ENCODE results near the gene GLRX3.
A peak's percentile ranks its signal among the peaks of the same experiment; 100 is the strongest.

The GLRX3 gene

GRCh38 chr10:130138479-130138866 lies 2.3 kb downstream of the GLRX3 start:
- DNase-seq, result no peak

DNA sequence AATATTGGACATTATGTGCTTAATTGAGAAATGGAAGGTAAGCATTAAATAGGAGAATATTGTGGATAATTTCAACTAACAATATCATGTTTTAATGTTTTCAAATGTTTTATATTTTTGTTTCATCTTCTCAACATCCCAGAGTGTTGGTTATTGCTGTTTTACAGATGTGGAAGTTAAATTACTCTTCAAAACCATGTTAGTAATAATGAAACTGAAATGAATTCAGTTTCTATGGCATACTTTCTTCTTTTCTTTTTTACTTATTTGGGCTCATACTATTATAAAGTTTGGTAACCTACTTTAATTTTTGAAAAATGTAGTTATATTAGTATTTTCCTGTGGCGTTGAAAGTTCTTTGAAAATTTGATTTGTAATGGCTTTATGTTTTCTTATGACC lies 4.2 kb downstream of the GLRX3 start:
- no peak for DNase-seq

DNA sequence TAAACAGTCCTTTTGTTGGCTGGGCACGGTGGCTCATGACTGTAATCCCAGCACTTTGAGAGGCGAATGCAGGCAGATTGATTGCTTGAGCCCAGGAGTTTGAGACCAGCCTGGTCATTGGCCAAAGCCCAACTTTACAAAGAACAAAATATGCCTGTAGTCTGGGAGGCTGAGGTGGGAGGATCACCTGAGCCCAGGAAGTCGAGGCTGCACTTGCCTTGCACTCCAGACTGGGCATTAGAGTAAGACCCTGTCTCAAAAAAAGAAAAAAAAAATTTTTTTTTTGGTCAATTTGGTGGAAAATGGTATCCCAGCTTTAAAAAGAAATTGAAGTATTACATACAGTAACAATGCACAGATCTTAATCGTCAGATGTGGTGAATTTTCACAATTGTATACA lies 4.8 kb downstream of the GLRX3 start:
- no peak for DNase-seq

GRCh38 chr10:130141460-130141859 lies 5.3 kb downstream of the GLRX3 start:
- no peak for DNase-seq

DNA sequence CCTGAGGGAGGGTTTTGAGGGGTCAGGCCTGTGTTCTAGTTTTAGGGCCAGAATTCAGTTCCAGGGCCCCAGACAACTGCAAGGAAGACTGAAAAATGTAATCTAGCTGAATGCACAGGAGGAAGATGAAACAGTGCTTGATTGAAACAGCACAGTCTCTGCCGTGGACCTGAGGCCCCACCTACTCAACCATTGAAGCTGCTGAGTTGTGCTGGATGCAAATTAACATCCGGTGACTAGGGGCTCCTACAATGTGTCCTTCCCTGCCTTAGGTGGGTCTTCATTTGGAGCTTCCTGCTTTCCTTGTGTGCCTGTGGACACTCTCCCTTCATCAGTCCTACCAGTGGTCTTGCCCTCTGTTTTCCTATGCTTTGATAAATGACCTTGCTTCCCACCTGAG lies 5.7 kb downstream of the GLRX3 start:
- DNase-seq, result no peak

DNA sequence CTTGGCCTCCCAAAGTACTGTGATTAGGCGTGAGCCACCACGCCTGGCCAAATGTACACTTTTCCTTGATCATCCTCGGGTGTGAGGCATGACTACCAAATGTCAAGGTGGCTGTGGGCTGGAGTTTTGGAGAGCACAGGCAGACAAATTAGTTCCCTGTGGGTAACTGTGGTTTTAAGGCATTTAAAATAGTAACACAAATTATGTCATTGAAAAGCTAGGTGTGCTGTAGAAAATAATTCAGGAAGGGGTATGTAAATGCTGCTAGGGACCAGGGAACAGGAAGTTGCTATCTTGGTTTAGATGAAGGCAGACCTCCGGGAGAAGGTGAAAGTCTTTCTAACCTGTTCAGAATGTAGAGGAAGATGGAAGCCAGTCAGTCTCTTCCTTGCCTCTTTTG lies 9.9 kb downstream of the GLRX3 start:
- no peak for DNase-seq

DNA sequence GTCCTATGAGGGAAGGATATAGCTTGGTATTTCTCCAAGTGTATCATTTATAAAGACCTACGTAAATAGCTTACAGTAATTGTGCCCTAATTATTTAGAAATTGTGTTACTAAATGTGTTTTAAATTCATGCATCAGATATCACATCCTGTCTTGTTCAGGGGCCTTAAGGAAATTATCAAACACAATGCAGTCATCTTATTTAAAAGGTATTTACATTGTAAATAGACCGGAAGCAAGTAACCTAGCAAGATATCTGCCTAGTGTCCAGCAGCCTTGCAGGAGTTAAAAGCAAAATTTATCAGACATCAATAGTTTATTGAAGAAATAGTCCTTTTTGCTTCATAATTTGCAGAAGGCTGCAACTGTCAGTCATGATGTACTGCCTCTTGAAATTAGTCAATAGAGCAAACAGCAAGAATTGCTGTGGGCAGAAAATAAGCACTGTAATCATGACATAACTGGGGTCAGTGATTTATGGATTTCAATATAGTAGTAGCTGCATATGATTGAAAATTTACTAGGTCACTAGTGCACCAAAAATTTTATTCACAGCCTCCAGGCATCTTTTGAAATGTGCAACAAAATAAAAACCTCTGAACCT lies 23.1 kb downstream of the GLRX3 start:
- no peak for DNase-seq

DNA sequence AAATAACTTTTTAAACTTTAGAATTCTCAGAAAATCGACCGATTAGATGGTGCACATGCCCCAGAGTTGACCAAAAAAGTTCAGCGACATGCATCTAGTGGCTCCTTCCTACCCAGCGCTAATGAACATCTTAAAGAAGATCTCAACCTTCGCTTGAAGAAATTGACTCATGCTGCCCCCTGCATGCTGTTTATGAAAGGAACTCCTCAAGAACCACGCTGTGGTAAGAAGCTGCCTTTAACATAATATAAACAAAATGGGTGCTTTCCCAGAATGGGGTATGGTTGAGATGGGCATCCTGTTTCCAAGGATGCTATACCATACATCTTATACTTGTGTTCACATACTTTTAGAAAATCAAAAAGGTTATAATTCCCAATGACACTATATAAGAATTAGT lies 24.6 kb downstream of the GLRX3 start:
- no peak for DNase-seq

DNA sequence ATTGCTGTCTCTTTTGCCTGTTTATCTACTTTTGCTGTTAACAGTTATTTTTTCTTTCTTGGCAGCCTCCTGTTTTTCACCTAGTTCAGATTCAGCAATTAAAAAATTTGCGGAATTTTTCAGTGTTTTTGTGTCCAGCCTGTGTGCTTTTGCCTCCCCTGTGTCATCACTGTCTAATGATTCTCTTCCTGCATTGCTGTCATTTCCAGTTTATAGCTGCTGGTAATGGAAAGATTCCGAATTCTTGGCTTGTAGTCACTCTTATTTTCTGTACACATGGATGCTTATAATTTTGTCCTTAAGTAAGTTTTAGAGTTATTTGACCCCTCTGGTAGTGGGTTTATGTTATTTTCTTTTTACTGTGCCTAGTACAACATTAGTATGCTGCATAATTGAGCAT lies 25.1 kb downstream of the GLRX3 start:
- no peak for DNase-seq

DNA sequence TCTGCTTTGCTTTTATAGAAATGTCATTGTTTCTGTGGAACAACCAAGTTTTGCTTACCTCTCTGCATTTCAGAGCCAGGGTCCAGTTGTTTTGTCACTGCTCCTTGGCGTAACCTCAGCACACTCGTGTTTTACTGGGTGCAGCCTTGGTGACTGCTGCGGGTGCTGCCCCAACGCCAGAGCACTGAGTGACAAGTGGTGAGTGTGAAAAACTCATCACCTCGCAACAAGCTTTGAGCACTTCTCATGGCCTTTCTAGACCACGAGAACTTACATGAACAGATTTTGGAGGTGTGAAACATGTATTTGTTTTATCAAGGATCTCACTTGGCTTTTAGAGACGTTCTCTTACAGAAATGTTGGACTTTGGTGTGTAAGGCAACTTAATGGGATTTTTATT lies 31.0 kb downstream of the GLRX3 start:
- DNase-seq, result no peak

- DNase-seq, result no peak
These were observed 31.5 kb downstream of the GLRX3 start for GRCh38 chr10:130167707-130168106.

DNA sequence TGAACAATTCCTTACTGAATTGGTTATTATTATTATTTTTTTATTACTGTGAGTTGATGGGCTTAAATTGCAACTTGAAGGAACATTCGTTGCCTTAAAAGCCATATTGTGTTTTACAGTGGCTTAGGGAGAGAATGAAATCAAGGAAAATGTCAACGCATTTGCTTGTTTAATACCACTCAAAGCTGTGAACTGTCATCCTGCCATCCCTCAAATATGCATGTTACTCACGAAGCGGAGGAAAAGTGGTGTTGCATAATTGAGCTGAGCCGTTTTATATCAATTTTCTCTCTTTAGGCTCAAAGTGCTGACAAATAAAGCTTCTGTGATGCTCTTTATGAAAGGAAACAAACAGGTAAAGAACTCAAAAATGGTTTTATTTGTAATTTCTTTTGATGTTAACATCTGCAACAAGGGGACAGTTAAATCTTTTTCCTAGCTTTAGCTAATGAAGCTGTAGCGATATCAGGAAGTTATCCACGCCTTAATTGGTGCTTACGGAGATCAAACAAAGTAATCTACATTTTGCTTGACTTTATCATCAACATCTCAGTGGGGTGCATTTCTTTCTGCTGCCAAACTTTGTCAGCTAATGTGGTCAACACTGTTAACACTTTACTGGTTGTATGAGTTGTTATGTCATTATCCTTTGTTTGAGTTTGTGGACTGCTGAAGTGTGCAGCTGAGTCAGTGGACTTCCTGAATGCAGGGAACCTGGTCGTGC lies 33.1 kb downstream of the GLRX3 start:
- DNase-seq, result no peak

- DNase-seq, result peak; percentile 16
These were observed 35.0 kb downstream of the GLRX3 start for GRCh38 chr10:130171196-130171595.

DNA sequence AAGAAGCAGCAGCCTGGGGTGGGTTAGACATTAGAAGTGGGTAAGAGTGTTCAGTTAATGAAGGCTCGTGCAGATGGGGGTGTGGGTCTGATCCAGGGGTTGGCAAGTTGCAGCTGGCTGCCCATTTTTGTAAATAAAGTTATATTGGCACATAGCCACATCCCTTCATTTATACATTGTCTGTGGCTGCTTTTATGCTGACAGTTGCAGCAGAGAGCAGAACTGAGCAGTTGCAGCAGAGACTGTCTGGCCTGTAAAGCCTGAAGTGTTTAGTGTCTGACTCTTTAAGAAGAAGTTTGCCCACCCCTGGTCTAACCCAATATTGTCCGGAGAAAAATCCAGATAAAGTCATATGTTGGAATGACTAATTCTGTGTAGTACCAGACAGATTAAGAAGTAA lies 38.1 kb downstream of the GLRX3 start:
- DNase-seq, result no peak

- no peak for DNase-seq
These were observed 38.9 kb downstream of the GLRX3 start for GRCh38 chr10:130175074-130175473.

GRCh38 chr10:130177250-130177649 lies 41.1 kb downstream of the GLRX3 start:
- DNase-seq, result no peak

DNA sequence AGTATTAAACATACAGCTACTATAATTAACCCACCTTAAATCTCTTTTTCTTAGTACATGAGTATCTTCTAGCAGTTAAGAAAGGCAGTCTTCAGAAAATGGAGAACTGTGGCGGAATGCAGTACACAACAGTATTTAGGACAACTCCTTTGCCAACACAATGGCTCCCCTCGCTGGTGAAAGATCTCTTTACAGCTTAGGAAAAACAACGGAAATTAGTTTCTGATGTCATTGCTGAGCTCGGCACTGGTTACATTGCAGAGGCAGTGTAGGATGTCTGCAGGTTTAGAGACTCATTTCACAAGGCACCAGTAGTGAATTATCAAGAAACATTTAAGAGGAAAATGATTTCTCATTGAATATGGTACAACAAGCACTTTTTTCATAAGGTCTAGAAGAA lies 43.4 kb downstream of the GLRX3 start:
- peak; percentile 22 for DNase-seq

DNA sequence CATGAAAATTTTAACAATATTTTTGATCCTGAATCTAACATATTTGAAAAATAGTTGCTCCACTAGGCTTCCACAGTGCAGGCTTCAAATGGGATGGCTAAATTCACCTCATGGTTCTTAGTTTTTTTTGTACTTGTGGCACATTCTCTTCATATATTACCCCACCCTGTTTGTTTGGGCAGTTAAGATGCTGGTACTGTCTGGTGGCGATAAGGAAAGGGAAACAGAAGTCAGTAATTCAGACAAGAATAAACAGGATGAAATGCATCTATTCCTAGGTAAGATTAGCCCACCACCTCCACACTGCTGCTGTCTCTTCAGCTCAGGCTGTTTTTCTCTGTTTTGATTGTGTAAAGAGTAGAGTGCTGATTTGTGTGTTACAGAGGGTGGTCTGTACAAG lies 44.2 kb downstream of the GLRX3 start:
- no peak for DNase-seq

DNA sequence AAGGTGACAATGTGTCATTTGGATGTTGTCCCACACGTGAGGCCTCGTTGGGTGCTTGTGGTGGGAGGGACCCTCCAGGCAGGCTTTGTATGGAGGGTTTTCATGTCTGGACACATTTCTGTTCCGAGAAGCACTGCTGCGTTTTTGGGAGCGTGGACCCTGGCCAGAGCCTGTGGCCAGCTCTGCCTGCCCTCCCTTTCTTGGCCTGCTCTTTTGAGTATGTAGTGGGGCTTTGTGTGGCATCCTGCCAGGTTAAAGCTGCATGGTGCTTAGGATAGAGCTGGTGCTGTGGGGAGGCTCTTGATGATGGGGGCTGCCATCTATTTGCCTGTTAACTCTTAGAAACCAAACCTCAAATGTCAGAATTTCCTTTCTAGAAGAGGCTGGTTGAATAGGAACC lies 45.7 kb downstream of the GLRX3 start:
- no peak for DNase-seq

DNA sequence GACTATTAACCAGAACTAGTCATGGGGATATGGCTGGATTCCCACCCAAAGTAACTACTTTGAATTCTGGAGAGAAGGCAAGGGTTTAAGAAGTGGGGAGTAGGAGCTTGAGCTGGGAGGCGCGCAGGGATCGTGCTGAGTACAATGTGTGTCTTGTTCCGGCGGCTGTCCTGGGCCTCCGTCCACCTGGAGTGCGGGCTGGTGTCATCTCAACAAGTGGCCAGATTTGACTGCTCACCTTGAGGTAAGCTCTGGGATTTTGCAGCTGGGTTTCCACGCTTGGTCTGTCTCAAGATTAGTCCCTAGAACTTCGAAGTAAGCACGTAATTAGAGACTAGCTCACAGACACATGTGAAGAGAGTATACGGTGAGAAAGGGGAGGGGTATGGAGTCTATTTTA lies 49.4 kb downstream of the GLRX3 start:
- DNase-seq, result no peak

DNA sequence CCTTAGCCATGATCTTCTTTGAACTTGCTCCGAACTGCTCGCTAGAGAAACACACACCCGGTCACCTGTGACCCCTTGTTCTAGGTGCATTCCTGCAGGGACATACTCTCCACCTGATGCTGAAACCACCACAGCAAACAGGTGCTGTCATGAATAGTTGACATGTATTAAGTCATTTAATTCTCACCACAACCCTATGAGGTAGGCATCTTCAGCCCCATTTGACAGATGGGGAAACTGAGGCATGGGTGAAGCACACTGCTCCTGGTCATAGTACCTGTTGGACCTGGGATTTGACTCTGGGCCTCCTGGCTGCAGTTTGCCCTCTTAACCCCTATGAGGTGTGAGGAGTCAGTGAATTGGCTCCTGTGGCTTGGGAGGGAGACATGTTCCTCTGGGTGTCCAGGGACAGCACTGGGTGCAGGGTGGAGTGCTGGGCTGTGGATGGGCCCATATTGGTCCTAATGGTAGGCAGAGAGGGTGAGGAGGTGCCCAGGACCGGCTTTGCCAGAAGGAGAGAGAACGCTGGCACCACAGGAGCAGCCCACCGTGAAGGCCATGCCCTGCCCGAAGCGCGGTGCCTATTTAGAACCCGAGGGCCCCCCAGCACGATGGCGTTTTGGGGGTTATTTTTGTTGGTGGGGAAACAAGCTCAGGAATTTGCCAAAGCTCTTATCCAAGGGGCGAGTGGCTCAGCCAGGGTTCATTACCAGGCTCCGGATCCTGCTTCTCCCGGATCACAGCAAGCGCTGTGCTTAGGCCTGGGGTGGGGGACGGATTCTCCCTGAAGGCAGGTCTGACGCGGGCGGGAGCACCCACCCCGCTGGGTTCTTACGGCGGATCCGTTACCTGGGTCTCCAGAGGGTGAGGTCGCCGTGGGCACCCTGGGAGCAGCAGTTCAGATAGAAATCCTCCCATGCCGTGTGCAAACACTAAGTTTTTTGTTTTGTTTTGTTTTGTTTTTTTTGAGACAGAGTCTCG lies 52.3 kb downstream of the GLRX3 start:
- no peak for DNase-seq

- DNase-seq, result no peak
These were observed 53.4 kb downstream of the GLRX3 start for GRCh38 chr10:130189608-130190054.

DNA sequence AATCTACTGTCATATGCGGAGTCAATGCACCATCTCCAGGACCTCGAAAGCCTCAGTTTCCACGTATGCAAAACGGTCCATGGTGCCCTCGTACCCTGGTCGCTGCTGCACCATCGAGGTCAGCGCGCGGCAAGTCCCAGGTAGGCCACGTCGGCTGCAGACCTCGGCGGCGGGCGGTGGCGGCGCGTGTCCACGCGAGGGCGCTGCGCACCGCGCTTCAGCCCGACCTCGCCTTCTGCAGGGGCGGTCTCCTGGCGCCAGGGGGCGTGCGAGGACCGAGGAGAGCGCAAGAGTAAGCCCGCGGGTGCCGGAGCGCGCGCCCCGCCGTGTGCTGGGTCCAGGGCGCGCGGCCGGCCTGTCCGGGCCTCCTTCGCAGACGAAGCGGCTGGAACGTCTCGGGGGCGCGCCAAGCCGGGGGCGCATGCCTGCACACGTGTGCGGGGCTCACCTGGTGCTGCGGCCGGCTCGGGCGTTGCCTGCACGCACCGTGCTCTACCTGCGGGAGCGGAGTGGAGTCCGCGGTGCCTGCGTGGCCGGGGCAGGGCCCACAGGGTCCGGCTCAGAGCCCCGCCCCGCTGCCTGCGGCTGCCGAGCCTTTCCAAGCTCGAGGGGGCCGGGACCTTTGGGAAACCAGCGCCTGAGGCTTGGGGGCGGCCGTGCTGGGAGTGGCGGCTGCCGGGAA lies 54.0 kb downstream of the GLRX3 start:
- DNase-seq, result peak; percentile 90

Data from activated naive CD4-positive, alpha-beta T cell treated with Interleukin-2 at 50 U/mL for 16 hours (primary cell).